ENCODE results near the gene DLGAP4. TPM values are rescaled to one million over a fixed set of nuclear protein-coding genes. Genes with fewer than 3 reads are reported as not detected.

Gene DLGAP4
- total RNA-seq, 1 donor from 2014 or later, result 77.3 TPM

- Histone ChIP-seq H3K4me1 (peaks cover 8% of the 10 kb centered on the region), H3K27ac (no peak overlapping the region), H3K36me3 (no peaks in the 10 kb centered on the region), H3K4me3 (no peak overlapping the region), H3K9me3 (no peaks in the 10 kb centered on the region), H3K27me3 (peaks cover 7% of the 10 kb centered on the region)
- no peak for TF ChIP-seq CTCF (IDR thresholded peaks at IDR 0.05)
- DNase-seq (ENCODE audit: extremely low spot score in 2 of 2), result no peak
- intact Hi-C loops (cut with DNase I), result no loop called here
Measured at GRCh38 chr20:36307412-36308325, 1.5 kb downstream of the DLGAP4 start.

- no peak overlapping the region for H3K27ac ChIP-seq
- no peaks in the 10 kb centered on the region for H3K36me3 ChIP-seq
- peaks cover 8% of the 10 kb centered on the region for H3K4me1 ChIP-seq
- H3K9me3 ChIP-seq, result no peaks in the 10 kb centered on the region
- intact Hi-C loops (cut with DNase I), result no loop called here
- H3K27me3 ChIP-seq, result peaks cover 7% of the 10 kb centered on the region
- peak in 1 of 2 donors; percentile 88 for DNase-seq (ENCODE audit: extremely low spot score in 2 of 2)
- no peak for TF ChIP-seq CTCF (IDR thresholded peaks at IDR 0.05)
- TF ChIP-seq POLR2A (IDR thresholded peaks at IDR 0.05), result no peak
- TF ChIP-seq POLR2AphosphoS5 (IDR thresholded peaks at IDR 0.05; ENCODE audit: insufficient read depth in 1 of 2, low read depth in 1 of 2), result no peak
- no peak overlapping the region for H3K4me3 ChIP-seq
Measured at GRCh38 chr20:36308353-36308752, 2.2 kb downstream of the DLGAP4 start.

GRCh38 chr20:36308986-36309385 lies 2.8 kb downstream of the DLGAP4 start:
- no peak overlapping the region for H3K4me3 ChIP-seq
- peaks cover 8% of the 10 kb centered on the region for H3K4me1 ChIP-seq
- H3K36me3 ChIP-seq, result no peaks in the 10 kb centered on the region
- H3K9me3 ChIP-seq, result no peaks in the 10 kb centered on the region
- no peak overlapping the region for H3K27ac ChIP-seq
- peak in 1 of 2 donors; percentile 79 for DNase-seq (ENCODE audit: extremely low spot score in 2 of 2)
- peaks cover 7% of the 10 kb centered on the region for H3K27me3 ChIP-seq
- no peak for TF ChIP-seq POLR2AphosphoS5 (IDR thresholded peaks at IDR 0.05; ENCODE audit: insufficient read depth in 1 of 2, low read depth in 1 of 2)
- no peak for TF ChIP-seq CTCF (IDR thresholded peaks at IDR 0.05)
- no peak for TF ChIP-seq POLR2A (IDR thresholded peaks at IDR 0.05)
- intact Hi-C loops (cut with DNase I), result no loop called here

- peak in 1 of 2 donors; percentile 55 for DNase-seq (ENCODE audit: extremely low spot score in 2 of 2)
- no peak overlapping the region for H3K27ac ChIP-seq
- no peaks in the 10 kb centered on the region for H3K9me3 ChIP-seq
- no peak overlapping the region for H3K4me3 ChIP-seq
- TF ChIP-seq POLR2A (IDR thresholded peaks at IDR 0.05) (no peak), CTCF (IDR thresholded peaks at IDR 0.05) (no peak), POLR2AphosphoS5 (IDR thresholded peaks at IDR 0.05; ENCODE audit: insufficient read depth in 1 of 2, low read depth in 1 of 2) (no peak)
- peaks cover 8% of the 10 kb centered on the region for H3K4me1 ChIP-seq
- no peaks in the 10 kb centered on the region for H3K36me3 ChIP-seq
- intact Hi-C loops (cut with DNase I), result no loop called here
- H3K27me3 ChIP-seq, result peaks cover 7% of the 10 kb centered on the region
Measured at GRCh38 chr20:36309643-36310042, 3.5 kb downstream of the DLGAP4 start.
